WI38 (cell line): ENCODE results near the gene FSTL4.

Experiments used
- H3K4me3 ChIP-seq: 2 replicates; pipeline ENCODE4 v1.5.1; 2011; ENCODE audit warnings: low read depth, mild to moderate bottlenecking, control low read depth, low read length
- TF ChIP-seq, protein P1 (sequence below): IDR thresholded peaks from 2 replicates; pipeline ENCODE4 v1.5.1; 2012; ENCODE audit warnings: low read depth, mild to moderate bottlenecking, control low read depth, low read length

Gene FSTL4

GRCh38 chr5:133457439-133458355 is 154.6 kb downstream of the FSTL4 start:
- TF ChIP-seq, protein P1, sequence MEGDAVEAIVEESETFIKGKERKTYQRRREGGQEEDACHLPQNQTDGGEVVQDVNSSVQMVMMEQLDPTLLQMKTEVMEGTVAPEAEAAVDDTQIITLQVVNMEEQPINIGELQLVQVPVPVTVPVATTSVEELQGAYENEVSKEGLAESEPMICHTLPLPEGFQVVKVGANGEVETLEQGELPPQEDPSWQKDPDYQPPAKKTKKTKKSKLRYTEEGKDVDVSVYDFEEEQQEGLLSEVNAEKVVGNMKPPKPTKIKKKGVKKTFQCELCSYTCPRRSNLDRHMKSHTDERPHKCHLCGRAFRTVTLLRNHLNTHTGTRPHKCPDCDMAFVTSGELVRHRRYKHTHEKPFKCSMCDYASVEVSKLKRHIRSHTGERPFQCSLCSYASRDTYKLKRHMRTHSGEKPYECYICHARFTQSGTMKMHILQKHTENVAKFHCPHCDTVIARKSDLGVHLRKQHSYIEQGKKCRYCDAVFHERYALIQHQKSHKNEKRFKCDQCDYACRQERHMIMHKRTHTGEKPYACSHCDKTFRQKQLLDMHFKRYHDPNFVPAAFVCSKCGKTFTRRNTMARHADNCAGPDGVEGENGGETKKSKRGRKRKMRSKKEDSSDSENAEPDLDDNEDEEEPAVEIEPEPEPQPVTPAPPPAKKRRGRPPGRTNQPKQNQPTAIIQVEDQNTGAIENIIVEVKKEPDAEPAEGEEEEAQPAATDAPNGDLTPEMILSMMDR, result no peak
- no peak overlapping the region for H3K4me3 ChIP-seq

- TF ChIP-seq, protein P1, result no peak
- no peak overlapping the region for H3K4me3 ChIP-seq
Measured at GRCh38 chr5:133456933-133457402, 155.4 kb downstream of the FSTL4 start.

DNA sequence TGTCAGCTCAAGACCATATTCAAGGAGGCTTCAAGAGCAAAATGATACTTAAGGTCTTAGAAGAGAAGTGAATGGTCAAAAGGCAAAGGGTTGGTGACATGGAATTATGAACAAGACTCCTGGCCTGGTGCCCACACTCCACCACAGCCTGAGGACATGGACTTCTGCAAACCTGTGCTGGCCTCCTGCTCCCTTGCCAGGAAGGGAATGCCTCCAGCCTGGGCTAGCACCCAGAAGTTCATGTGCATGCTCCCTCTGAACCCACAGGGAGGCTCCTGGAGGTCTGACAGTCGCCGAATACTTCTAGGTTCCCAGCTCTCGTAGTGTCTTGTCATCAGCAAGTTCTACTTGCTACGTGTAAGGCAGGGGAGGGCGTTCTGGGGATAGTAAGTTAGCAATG is 156.7 kb downstream of the FSTL4 start:
- TF ChIP-seq, protein P1, result no peak
- H3K4me3 ChIP-seq, result no peak overlapping the region

GRCh38 chr5:133454442-133454841 is 157.9 kb downstream of the FSTL4 start:
- H3K4me3 ChIP-seq, result no peak overlapping the region
- TF ChIP-seq, protein P1, result no peak

GRCh38 chr5:133453831-133454230 is 158.5 kb downstream of the FSTL4 start:
- no peak overlapping the region for H3K4me3 ChIP-seq
- TF ChIP-seq, protein P1, result no peak

GRCh38 chr5:133453084-133453780 is 159.1 kb downstream of the FSTL4 start:
- TF ChIP-seq, protein P1, result no peak
- H3K4me3 ChIP-seq, result no peak overlapping the region

- H3K4me3 ChIP-seq, result no peak overlapping the region
- TF ChIP-seq, protein P1, result no peak
Measured at GRCh38 chr5:133451926-133452325, 160.4 kb downstream of the FSTL4 start.
